K562 (cell line): ENCODE measurements around the gene HAS3. TPM values are rescaled to one million over a fixed set of nuclear protein-coding genes. Genes with fewer than 3 reads are reported as not detected.

Source experiments
- CREB1 ChIP-seq, 2 experiments: sonication (generic) in 1 of 2; formaldehyde crosslinking in 1 of 2; IDR thresholded peaks; 2 replicates each; pipeline versions ENCODE4 v1.6.1 to v1.8.0; 2012 to 2022; ENCODE audit warnings: inconsistent platforms in 1 of 2, mild to moderate bottlenecking in 1 of 2, missing genetic modification reagents in 1 of 2, moderate library complexity in 1 of 2
- EZH2 ChIP-seq: IDR thresholded peaks from 2 replicates; pipeline ENCODE4 v1.6.1; 2012; ENCODE audit warnings: low read depth, mild to moderate bottlenecking, inconsistent platforms, low read length, borderline replicate concordance
- GTF2E2 ChIP-seq: fragments of 200-800 bp; sonication (Bioruptor generic); IDR thresholded peaks from 2 replicates; pipeline ENCODE4 v1.6.1; 2016; ENCODE audit warnings: missing genetic modification characterization, missing compliant biosample characterization
- NBN ChIP-seq: fragments of 450-650 bp; IDR thresholded peaks from 2 replicates; pipeline ENCODE4 v1.6.1; 2016; ENCODE audit warnings: low read depth, mild to moderate bottlenecking
- PHTF2 ChIP-seq: fragments of 250-450 bp; sonication (Bioruptor Pico); IDR thresholded peaks from 2 replicates; pipeline ENCODE4 v1.5.0; 2021; ENCODE audit warnings: mild to moderate bottlenecking
- PTTG1 ChIP-seq: fragments of 450-650 bp; IDR thresholded peaks from 2 replicates; pipeline ENCODE4 v1.6.1; 2016; ENCODE audit warnings: low read depth, mild to moderate bottlenecking, missing genetic modification characterization, missing compliant biosample characterization
- SMC3 ChIP-seq: conservative IDR thresholded peaks from 2 replicates; pipeline ENCODE4 v1.6.1; 2011; ENCODE audit warnings: low read depth, low read length, improper control_type of control experiment; ENCODE audit not compliant: insufficient read depth
- TCF15 ChIP-seq: fragments of 250-450 bp; sonication (Bioruptor Pico); IDR thresholded peaks from 2 replicates; pipeline ENCODE4 v1.8.0; 2022; ENCODE audit warnings: moderate library complexity, mild to moderate bottlenecking, inconsistent platforms
- ZNF436 ChIP-seq: fragments of 250-450, 450-650 bp; sonication (Bioruptor Pico); formaldehyde crosslinking; IDR thresholded peaks from 2 replicates; pipeline ENCODE4 v1.7.0; 2020; ENCODE audit warnings: mild to moderate bottlenecking
- polyA plus RNA-seq, 8 experiments: library from polyadenylated mRNA; depleted of rRNA in 4 of 8; stranded (reverse) in 5 of 8; unstranded in 3 of 8; fragments of >200 nt; fragmentation: Nextera tagmentation in 2 of 8; fragmentation: Illumina TruSeq in 1 of 8; extraction: Ambion mirVana in 2 of 8; extraction: Trizol in 1 of 8; gene quantifications; 2 replicates each; pipeline versions ENCODE4 v1.2.1 to v1.2.3, GENCODE V29; 2011 to 2014; ENCODE audit warnings: inconsistent platforms in 1 of 8, missing spikeins in 1 of 8
- total RNA-seq, 7 experiments: library from RNA; depleted of rRNA in 6 of 7; stranded (reverse); fragments of >200 nt in 6 of 7; fragmentation: Illumina TruSeq in 2 of 7; extraction: Trizol in 2 of 7; gene quantifications; 2 replicates each; pipeline versions ENCODE4 v1.2.1 to v1.2.3, GENCODE V29; 2011 to 2021; ENCODE audit warnings: low replicate concordance in 1 of 7
- TF ChIP-seq, protein P1 (sequence below): fragments of 450-650 bp; formaldehyde crosslinking; IDR thresholded peaks from 2 replicates; pipeline ENCODE4 v1.4.0; 2020; ENCODE audit warnings: mild to moderate bottlenecking, moderate library complexity
- TF ChIP-seq, protein P2 (sequence below), 3 experiments: IDR thresholded peaks in 2 of 3; conservative IDR thresholded peaks in 1 of 3; 2 replicates each; pipeline ENCODE4 v1.5.1; 2011 to 2012; ENCODE audit warnings: low read length in 3 of 3, mild to moderate bottlenecking in 3 of 3, control low read depth in 2 of 3, improper control_type of control experiment in 1 of 3, inconsistent platforms in 1 of 3, low read depth in 1 of 3, mixed read lengths in 1 of 3, moderate library complexity in 1 of 3; ENCODE audit not compliant: insufficient read depth in 2 of 3
- TF ChIP-seq, protein P3 (sequence below): fragments of 450-650 bp; IDR thresholded peaks from 2 replicates; pipeline ENCODE4 v1.6.1; 2016; ENCODE audit warnings: antibody characterized with exemption

HAS3 gene
- total and polyA plus RNA-seq, 9 of the 15 experiments (the other 6 are each of a cell fraction or from before 2014, with no cell fraction given): 0.04 to 0.33 (median 0.13) TPM; not detected in 1

DNA sequence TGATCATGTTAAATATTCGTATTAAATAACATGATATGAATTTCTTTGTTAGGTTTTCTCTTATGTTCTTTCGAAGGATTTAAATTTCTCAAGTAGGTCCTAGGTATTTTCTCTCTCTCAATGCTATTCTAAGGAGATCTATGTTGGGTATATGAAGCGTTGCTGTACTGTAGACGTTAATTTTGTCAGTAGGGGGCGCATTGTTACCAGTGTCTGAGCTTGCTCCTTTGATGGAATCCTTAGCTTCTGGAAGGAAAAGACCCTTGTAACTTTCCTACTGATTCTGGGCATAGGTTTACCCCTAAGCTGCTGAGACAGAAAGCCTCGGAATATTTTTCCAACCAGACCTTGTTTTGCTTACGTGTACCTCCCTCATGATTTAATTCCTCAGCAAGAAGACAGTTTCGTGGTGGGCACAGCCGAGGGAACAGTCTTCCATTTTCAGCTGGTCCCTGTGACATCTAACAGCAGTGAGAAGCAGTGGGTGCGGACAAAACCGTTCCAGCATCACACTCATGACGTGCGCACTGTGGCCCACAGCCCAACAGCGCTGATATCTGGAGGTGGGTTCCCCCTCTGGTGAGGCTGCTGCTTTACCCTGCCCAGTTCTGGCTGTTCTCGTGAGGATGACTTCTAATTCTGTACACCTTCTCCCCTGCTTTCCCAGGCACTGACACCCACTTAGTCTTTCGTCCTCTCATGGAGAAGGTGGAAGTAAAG, 44.9 kb downstream of the HAS3 start (continued):
- TF ChIP-seq SMC3 (peak; percentile 45), ZNF436 (CRISPR knock-in tag) (no peak), TCF15 (CRISPR knock-in tag) (no peak), NBN (no peak), GTF2E2 (tag) (no peak), PTTG1 (no peak), PHTF2 (no peak), CREB1 (IDR thresholded peaks at IDR 0.05) (no peak), CREB1 (CRISPR knock-in tag; IDR thresholded peaks at IDR 0.05) (no peak), EZH2 (no peak)
- TF ChIP-seq, protein P1, sequence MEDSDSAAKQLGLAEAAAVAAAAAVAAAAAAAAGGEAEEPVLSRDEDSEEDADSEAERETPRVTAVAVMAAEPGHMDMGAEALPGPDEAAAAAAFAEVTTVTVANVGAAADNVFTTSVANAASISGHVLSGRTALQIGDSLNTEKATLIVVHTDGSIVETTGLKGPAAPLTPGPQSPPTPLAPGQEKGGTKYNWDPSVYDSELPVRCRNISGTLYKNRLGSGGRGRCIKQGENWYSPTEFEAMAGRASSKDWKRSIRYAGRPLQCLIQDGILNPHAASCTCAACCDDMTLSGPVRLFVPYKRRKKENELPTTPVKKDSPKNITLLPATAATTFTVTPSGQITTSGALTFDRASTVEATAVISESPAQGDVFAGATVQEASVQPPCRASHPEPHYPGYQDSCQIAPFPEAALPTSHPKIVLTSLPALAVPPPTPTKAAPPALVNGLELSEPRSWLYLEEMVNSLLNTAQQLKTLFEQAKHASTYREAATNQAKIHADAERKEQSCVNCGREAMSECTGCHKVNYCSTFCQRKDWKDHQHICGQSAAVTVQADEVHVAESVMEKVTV (CRISPR knock-in tag): peak; percentile 80
- TF ChIP-seq, protein P2, sequence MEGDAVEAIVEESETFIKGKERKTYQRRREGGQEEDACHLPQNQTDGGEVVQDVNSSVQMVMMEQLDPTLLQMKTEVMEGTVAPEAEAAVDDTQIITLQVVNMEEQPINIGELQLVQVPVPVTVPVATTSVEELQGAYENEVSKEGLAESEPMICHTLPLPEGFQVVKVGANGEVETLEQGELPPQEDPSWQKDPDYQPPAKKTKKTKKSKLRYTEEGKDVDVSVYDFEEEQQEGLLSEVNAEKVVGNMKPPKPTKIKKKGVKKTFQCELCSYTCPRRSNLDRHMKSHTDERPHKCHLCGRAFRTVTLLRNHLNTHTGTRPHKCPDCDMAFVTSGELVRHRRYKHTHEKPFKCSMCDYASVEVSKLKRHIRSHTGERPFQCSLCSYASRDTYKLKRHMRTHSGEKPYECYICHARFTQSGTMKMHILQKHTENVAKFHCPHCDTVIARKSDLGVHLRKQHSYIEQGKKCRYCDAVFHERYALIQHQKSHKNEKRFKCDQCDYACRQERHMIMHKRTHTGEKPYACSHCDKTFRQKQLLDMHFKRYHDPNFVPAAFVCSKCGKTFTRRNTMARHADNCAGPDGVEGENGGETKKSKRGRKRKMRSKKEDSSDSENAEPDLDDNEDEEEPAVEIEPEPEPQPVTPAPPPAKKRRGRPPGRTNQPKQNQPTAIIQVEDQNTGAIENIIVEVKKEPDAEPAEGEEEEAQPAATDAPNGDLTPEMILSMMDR (IDR thresholded peaks at IDR 0.05 in 2 of 3, conservative IDR thresholded peaks at IDR 0.05 in 1 of 3; ENCODE audit: insufficient read depth in 2 of 3, low read depth in 1 of 3, low read length in 3 of 3): peak; percentile 53 to 89 (median 78); a peak in 5 of 6 replicates
- TF ChIP-seq, protein P3, sequence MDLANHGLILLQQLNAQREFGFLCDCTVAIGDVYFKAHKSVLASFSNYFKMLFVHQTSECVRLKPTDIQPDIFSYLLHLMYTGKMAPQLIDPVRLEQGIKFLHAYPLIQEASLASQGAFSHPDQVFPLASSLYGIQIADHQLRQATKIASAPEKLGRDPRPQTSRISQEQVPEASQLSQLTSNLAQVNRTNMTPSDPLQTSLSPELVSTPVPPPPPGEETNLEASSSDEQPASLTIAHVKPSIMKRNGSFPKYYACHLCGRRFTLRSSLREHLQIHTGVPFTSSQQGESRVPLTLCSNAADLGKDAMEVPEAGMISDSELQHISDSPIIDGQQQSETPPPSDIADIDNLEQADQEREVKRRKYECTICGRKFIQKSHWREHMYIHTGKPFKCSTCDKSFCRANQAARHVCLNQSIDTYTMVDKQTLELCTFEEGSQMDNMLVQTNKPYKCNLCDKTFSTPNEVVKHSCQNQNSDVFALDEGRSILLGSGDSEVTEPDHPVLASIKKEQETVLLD: no peak
